Measurements from ENCODE around the gene ERG.

ERG gene

DNA sequence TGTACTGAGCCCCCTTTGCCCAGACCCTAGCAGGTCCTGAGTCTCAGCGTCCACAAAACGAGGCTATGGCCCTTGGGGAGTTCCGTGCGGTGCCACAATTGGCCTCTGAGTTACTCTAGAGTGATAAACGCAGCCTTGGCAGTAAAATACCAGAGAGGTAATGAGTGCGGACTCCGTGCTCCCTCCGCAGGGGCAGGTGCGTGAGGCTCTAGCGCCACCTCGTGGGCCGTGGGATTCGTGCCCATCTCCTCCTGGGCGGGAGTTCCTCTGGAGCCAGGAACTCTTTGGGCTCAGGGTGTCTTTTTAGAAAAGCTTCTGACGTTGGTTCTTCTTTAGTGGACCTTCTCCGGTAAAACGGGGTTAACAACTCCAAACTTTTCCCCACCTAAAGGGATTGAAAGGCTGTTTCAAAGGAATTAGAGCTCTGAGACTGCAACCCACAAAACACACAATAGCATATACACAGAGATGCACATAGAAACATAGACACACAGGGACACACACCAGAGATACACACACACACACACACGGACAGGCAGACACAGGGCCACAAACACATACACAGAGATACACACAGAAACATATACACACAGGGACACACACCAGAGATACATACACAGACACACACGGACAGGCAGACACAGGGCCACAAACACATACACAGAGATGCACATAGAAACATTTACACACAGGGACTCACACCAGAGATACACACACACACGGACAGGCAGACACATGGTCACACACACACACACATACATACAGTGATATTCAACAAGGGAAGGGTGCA is 142.1 kb downstream of the ERG start:
- H3K36me3 ChIP-seq: no peaks in the 10 kb centered on the region
- no peaks in the 10 kb centered on the region for H3K9me3 ChIP-seq
- intact Hi-C loops (cut with DNase I; ENCODE audit: low total_unique reads): loop anchor here (2.0 kb wide), 1 partner anchor 199 kb away; no protein-coding TSS in a partner anchor
- H3K27ac ChIP-seq: no peak overlapping the region
- TF ChIP-seq, protein P1, sequence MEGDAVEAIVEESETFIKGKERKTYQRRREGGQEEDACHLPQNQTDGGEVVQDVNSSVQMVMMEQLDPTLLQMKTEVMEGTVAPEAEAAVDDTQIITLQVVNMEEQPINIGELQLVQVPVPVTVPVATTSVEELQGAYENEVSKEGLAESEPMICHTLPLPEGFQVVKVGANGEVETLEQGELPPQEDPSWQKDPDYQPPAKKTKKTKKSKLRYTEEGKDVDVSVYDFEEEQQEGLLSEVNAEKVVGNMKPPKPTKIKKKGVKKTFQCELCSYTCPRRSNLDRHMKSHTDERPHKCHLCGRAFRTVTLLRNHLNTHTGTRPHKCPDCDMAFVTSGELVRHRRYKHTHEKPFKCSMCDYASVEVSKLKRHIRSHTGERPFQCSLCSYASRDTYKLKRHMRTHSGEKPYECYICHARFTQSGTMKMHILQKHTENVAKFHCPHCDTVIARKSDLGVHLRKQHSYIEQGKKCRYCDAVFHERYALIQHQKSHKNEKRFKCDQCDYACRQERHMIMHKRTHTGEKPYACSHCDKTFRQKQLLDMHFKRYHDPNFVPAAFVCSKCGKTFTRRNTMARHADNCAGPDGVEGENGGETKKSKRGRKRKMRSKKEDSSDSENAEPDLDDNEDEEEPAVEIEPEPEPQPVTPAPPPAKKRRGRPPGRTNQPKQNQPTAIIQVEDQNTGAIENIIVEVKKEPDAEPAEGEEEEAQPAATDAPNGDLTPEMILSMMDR (IDR thresholded peaks at IDR 0.05): peak; percentile 97 to 98
- peaks cover 0 to 29% (median 17%) of the 10 kb centered on the region in 4 donors for H3K4me1 ChIP-seq
- no peaks in the 10 kb centered on the region for H3K27me3 ChIP-seq
- DNase-seq: peak; percentile 70 to 89
- H3K4me3 ChIP-seq: no peak overlapping the region

- intact Hi-C loops (cut with DNase I; ENCODE audit: low total_unique reads): loop anchor here (2.0 kb wide), 1 partner anchor 199 kb away; no protein-coding TSS in a partner anchor
- no peaks in the 10 kb centered on the region for H3K27me3 ChIP-seq
- H3K36me3 ChIP-seq: no peaks in the 10 kb centered on the region
- H3K27ac ChIP-seq: no peak overlapping the region
- H3K4me1 ChIP-seq: peaks cover 0 to 37% (median 19%) of the 10 kb centered on the region in 4 donors
- TF ChIP-seq, protein P1 (IDR thresholded peaks at IDR 0.05): no peak
- H3K4me3 ChIP-seq: no peak overlapping the region
- no peaks in the 10 kb centered on the region for H3K9me3 ChIP-seq
- DNase-seq: no peak
These were observed 142.9 kb downstream of the ERG start for GRCh38 chr21:38355353-38355752.

GRCh38 chr21:38354746-38355145 is 143.5 kb downstream of the ERG start:
- intact Hi-C loops (cut with DNase I; ENCODE audit: low total_unique reads): loop anchor here (2.0 to 5.0 kb wide), 2 partner anchors 198 to 642 kb away; no protein-coding TSS in a partner anchor
- Histone ChIP-seq H3K9me3 (no peaks in the 10 kb centered on the region), H3K4me1 (peaks cover 0 to 43% (median 19%) of the 10 kb centered on the region in 4 donors), H3K4me3 (no peak overlapping the region), H3K36me3 (no peaks in the 10 kb centered on the region), H3K27me3 (no peaks in the 10 kb centered on the region), H3K27ac (no peak overlapping the region)
- TF ChIP-seq, protein P1 (IDR thresholded peaks at IDR 0.05): no peak
- DNase-seq: no peak

DNA sequence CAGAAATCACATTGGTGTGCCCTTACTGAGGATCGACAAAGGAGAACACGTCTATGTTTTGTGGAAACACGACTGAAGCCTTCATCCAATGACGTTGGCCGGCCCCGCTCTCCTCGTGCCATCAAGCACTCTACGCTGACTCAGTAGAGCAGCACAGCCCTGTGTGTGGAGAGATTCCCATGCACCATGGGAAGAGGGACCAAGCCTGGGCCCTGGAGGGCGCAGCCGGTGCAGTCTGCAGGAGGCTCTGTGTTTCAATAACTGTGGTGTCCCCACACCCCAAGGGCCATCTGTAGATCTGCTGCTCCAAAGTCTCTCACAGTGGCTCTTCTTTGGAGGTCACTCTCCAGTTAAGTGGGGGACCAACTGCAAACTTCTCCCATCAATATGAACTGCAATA is 144.0 kb downstream of the ERG start:
- peaks cover 0 to 48% (median 19%) of the 10 kb centered on the region in 4 donors for H3K4me1 ChIP-seq
- H3K9me3 ChIP-seq: no peaks in the 10 kb centered on the region
- no peak for DNase-seq
- no peaks in the 10 kb centered on the region for H3K36me3 ChIP-seq
- H3K4me3 ChIP-seq: no peak overlapping the region
- no peak overlapping the region for H3K27ac ChIP-seq
- intact Hi-C loops (cut with DNase I; ENCODE audit: low total_unique reads): loop anchor here (2.0 to 5.0 kb wide), 2 partner anchors 197 to 642 kb away; no protein-coding TSS in a partner anchor
- H3K27me3 ChIP-seq: no peaks in the 10 kb centered on the region
- TF ChIP-seq, protein P1 (IDR thresholded peaks at IDR 0.05): no peak

DNA sequence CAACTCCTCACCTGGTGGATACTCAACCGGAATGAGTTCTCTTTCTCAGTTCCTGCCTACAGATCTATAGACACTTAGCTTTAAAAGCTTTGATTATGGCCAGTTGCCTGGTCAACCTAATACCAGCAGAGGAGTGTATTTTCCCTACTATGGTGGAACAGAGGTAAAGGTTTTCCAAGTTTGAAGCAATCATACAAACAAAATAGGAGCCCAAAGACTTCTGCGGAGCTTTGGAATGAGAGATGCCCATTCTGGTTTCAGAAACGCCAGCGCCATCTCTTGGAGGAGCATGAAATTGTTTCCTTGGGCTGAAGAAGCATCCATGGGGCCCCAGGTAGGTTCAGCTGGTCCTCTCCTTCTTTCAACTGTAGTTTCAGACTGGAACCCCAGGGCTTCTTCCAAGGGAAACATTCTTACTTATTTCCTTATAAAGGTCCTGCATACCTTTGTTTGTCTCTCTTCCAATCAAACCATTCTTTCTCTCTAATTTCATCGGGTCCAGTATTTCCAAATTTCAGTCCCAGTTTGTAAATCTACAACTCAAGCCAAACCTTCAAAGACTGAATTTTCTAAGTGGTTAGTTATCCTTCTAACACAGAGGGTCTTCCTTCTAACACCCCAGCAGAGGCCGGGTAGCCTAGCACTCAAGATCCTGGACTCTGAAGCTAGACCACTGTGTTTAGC is 145.6 kb downstream of the ERG start:
- TF ChIP-seq, protein P1 (IDR thresholded peaks at IDR 0.05): peak; percentile 87
- Histone ChIP-seq H3K9me3 (no peaks in the 10 kb centered on the region), H3K27me3 (no peaks in the 10 kb centered on the region), H3K4me3 (peak overlapping the region in 1 of 2 donors; percentile 1), H3K27ac (peak overlapping the region; percentile 68 to 71), H3K36me3 (no peaks in the 10 kb centered on the region), H3K4me1 (peaks cover 0 to 57% (median 26%) of the 10 kb centered on the region in 4 donors)
- peak; percentile 74 to 85 for DNase-seq
- intact Hi-C loops (cut with DNase I; ENCODE audit: low total_unique reads): loop anchor here (2.0 to 5.0 kb wide), 2 partner anchors 136 to 640 kb away; no protein-coding TSS in a partner anchor

Measured in tibial artery (tissue), 4 donors.